Measurements from ENCODE around the gene CD151.

DNA sequence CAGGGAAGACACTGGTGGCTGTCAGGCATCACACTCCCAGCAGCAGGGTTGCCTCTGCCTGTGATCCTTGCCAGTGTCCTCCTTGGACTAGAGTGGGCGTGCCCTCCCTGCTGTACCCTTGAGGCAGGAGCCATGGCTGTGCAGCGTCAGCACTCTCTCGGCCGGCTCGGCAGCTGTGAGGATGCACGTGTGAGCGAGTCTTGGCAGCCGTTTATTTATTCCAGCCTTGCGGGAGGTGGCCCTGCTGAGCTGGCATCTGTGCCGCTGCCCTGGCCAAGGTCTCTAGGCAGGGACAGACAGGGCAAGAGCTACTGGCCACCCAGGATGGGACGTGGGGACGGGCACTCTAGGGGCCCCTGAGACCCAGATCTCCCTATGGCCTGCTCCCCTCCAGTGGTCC lies 43.8 kb downstream of the CD151 start:
- TF ChIP-seq, protein P1, sequence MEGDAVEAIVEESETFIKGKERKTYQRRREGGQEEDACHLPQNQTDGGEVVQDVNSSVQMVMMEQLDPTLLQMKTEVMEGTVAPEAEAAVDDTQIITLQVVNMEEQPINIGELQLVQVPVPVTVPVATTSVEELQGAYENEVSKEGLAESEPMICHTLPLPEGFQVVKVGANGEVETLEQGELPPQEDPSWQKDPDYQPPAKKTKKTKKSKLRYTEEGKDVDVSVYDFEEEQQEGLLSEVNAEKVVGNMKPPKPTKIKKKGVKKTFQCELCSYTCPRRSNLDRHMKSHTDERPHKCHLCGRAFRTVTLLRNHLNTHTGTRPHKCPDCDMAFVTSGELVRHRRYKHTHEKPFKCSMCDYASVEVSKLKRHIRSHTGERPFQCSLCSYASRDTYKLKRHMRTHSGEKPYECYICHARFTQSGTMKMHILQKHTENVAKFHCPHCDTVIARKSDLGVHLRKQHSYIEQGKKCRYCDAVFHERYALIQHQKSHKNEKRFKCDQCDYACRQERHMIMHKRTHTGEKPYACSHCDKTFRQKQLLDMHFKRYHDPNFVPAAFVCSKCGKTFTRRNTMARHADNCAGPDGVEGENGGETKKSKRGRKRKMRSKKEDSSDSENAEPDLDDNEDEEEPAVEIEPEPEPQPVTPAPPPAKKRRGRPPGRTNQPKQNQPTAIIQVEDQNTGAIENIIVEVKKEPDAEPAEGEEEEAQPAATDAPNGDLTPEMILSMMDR (IDR thresholded peaks at IDR 0.05), result no peak
- TF ChIP-seq POLR2AphosphoS5 (IDR thresholded peaks at IDR 0.05) (no peak), EP300 (IDR thresholded peaks at IDR 0.05) (no peak)

Measured in gastroesophageal sphincter (tissue), 3 donors.